ENCODE data around the gene C16orf95.
"Not testable (repeated sequence)": the region's sequence is repeated elsewhere in the genome, so short reads cannot be mapped to it uniquely, and the experiment has no call there.

C16orf95 gene, protein sequence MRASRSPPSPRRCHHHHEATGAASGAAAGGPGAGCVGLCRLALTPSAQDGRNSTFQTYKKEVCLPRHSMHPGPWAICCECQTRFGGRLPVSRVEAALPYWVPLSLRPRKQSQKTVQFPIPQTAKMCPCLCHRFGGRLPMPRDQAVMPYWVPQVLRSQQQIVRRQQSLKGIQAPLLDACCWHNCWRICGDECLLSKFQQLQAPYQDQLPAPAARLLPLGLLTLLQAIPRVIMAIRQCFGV

DNA sequence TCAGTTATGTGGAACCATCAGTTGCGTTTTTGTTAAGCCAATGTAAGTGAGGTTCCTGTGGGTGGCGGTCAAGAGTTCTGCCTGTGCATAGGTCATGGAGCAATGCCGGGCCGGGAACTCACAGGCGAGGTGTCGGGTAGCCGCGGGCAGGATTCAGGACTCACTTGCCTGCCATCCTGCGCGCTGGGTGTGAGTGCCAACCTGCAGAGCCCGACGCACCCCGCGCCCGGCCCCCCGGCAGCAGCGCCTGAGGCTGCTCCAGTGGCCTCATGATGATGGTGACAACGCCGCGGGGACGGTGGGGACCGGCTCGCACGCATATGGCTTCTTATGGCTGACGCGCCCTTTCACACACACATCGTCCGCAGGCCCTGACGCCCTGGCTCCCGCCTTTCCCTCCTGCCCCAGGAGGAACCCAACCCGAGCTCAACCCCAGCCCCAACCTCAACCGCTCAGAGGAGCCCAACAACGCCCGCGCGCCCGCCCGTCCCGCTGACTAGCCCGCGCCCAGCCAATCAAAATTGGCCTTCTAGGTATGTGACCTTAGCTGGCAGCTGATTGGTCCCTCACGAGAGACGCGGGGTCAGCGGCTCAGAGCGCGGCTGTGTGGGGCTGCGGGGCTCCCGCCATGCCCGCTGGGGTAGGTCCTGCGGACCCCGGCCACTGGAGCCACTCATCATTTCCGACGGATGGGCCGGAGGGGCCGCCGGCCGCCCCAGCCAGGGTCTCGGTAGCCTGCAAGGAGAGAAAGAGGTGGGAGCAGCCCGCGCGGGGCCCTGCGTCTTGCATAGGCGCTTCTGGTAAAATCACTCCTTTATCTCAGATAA is at the start of gene C16orf95:
Gene C16orf95, minus strand, starts transcription at position 470 of the 827 bp plus-strand sequence. Its CDS starts 150 bp downstream, at position 320.
- no peaks in the 10 kb centered on the region for H3K36me3 Mint-ChIP-seq
- H3K9me3 Mint-ChIP-seq (ENCODE audit: low read depth) = no peaks in the 10 kb centered on the region
- H3K27me3 Mint-ChIP-seq = no peaks in the 10 kb centered on the region
- H3K4me1 Mint-ChIP-seq (ENCODE audit: low read depth) = peaks cover 11% of the 10 kb centered on the region
- peak within 1 kb of the TSS; percentile 97 for H3K4me3 Mint-ChIP-seq
- peak within 1 kb of the TSS; percentile 96 for H3K27ac Mint-ChIP-seq

DNA sequence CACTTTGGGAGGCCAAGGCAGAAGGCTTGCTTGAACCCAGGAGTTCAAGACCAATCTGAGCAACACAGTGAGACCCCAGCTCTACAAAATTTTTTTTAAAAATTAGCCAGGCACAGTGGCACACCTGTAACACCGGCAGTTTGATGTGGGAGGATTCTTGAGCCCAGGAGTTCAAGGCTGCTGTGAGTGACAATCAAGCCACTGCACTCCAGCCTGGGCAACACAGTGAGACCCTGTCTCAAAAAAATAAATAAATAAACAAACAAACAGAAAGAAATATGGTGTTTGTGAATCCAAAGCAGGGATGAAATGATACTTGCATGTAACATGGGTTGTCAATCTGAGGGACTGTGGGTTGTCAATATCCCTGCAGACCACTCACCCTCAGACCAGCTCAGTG is 49.7 kb upstream of the C16orf95 start:
- no peaks in the 10 kb centered on the region for H3K9me3 Mint-ChIP-seq (ENCODE audit: low read depth)
- H3K27ac Mint-ChIP-seq = no peak overlapping the region
- peaks cover 50% of the 10 kb centered on the region for H3K4me1 Mint-ChIP-seq (ENCODE audit: low read depth)
- peaks cover 5% of the 10 kb centered on the region for H3K36me3 Mint-ChIP-seq
- no peaks in the 10 kb centered on the region for H3K27me3 Mint-ChIP-seq
- no peak overlapping the region for H3K4me3 Mint-ChIP-seq

DNA sequence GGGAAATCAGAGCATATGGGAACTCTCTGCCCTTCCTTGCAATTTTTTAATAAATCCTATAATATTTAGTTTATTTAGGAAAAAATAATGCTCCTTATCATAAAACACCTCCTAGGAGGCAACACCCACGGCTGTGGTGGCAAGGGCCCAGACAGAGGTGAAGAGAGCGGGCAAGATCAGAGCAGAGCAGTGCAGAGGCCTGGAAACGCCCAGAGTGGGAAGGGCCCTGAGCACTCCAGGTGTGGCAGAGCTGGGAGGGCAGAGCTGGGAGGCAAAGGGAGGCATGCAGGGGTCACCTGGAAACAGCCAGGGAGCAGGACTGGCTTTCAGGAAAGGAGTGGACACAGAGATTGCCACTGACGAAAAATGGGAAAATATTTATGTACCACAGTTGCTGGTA is 49.1 kb upstream of the C16orf95 start:
- Mint-ChIP-seq H3K36me3 (peaks cover 5% of the 10 kb centered on the region), H3K9me3 (ENCODE audit: low read depth) (no peaks in the 10 kb centered on the region), H3K27ac (no peak overlapping the region), H3K27me3 (no peaks in the 10 kb centered on the region), H3K4me1 (ENCODE audit: low read depth) (peaks cover 45% of the 10 kb centered on the region), H3K4me3 (no peak overlapping the region)

- H3K27ac Mint-ChIP-seq = no peak overlapping the region
- H3K4me3 Mint-ChIP-seq = no peak overlapping the region
- peaks cover 42% of the 10 kb centered on the region for H3K4me1 Mint-ChIP-seq (ENCODE audit: low read depth)
- H3K27me3 Mint-ChIP-seq = no peaks in the 10 kb centered on the region
- H3K9me3 Mint-ChIP-seq (ENCODE audit: low read depth) = no peaks in the 10 kb centered on the region
- peaks cover 5% of the 10 kb centered on the region for H3K36me3 Mint-ChIP-seq
Measured at GRCh38 chr16:87365021-87365713, 48.0 kb upstream of the C16orf95 start.

DNA sequence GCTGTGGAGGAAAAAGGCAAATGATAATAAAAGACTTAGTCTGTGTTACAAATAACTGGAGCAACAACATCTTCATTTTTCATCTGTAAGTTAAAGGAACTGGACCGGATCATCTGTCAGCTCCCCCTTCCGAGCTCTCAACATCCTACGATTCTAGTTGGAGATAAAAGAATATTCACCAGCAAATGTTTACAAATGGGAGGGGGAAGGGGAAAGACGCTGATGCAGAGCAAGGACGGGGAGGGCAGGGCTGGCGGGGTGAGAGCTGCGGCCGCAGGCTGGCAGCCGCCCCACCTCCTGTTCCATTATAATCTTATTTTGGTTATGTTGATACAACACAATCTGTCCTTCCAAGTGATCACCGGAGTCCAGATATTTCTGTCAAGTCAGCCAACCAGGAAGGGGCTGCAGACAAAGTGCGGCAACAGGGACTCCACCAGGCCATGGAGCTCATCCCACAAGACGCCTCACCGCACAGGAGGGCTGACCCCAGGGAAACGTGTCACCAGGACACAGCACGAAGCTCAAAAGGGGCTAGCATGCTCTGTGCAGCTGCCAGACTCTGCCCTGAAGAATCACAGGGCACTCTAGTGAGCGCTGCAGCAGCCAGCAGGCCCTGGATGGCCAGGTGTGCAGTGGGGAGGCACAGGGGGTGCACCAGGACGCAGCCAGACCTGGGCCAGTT is 46.7 kb upstream of the C16orf95 start:
- no peak overlapping the region for H3K4me3 Mint-ChIP-seq
- H3K4me1 Mint-ChIP-seq (ENCODE audit: low read depth) = peaks cover 37% of the 10 kb centered on the region
- H3K36me3 Mint-ChIP-seq = peaks cover 5% of the 10 kb centered on the region
- no peak overlapping the region for H3K27ac Mint-ChIP-seq
- H3K27me3 Mint-ChIP-seq = no peaks in the 10 kb centered on the region
- no peaks in the 10 kb centered on the region for H3K9me3 Mint-ChIP-seq (ENCODE audit: low read depth)

- H3K27ac Mint-ChIP-seq; H3K9me3 Mint-ChIP-seq (ENCODE audit: low read depth); H3K4me3 Mint-ChIP-seq; H3K36me3 Mint-ChIP-seq; H3K27me3 Mint-ChIP-seq: not testable (repeated sequence)
- peaks cover 29% of the 10 kb centered on the region for H3K4me1 Mint-ChIP-seq (ENCODE audit: low read depth)
Measured at GRCh38 chr16:87362828-87363559, 45.8 kb upstream of the C16orf95 start.

- H3K9me3 Mint-ChIP-seq (ENCODE audit: low read depth) = no peaks in the 10 kb centered on the region
- peaks cover 24% of the 10 kb centered on the region for H3K4me1 Mint-ChIP-seq (ENCODE audit: low read depth)
- peaks cover 5% of the 10 kb centered on the region for H3K36me3 Mint-ChIP-seq
- H3K4me3 Mint-ChIP-seq = no peak overlapping the region
- H3K27me3 Mint-ChIP-seq = no peaks in the 10 kb centered on the region
- no peak overlapping the region for H3K27ac Mint-ChIP-seq
Measured at GRCh38 chr16:87361916-87362619, 44.9 kb upstream of the C16orf95 start.

GRCh38 chr16:87360862-87361610 is 43.8 kb upstream of the C16orf95 start:
- peaks cover 5% of the 10 kb centered on the region for H3K36me3 Mint-ChIP-seq
- no peaks in the 10 kb centered on the region for H3K9me3 Mint-ChIP-seq (ENCODE audit: low read depth)
- peaks cover 20% of the 10 kb centered on the region for H3K4me1 Mint-ChIP-seq (ENCODE audit: low read depth)
- H3K4me3 Mint-ChIP-seq = no peak overlapping the region
- no peaks in the 10 kb centered on the region for H3K27me3 Mint-ChIP-seq
- H3K27ac Mint-ChIP-seq = no peak overlapping the region

DNA sequence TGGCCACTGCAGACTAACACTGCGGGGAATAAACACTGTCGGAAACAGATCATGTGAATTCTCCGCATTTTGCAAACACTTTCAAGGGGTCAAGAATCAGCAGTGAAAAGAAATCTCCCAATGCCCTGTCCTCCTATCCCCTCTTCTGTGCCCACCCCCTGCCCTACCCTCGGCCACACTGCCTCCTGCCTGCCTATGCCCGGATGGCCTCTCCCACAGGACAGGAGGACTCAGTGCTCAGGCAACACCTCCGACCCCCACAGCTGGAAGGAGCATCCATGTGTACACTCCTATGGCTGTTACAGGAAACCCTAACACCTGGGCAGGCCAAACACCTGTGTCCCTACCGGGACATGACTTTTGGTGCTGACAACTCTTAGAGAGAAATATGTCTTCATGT is 41.9 kb upstream of the C16orf95 start:
- Mint-ChIP-seq H3K4me1 (ENCODE audit: low read depth) (peaks cover 7% of the 10 kb centered on the region), H3K36me3 (peaks cover 5% of the 10 kb centered on the region), H3K4me3 (no peak overlapping the region), H3K9me3 (ENCODE audit: low read depth) (no peaks in the 10 kb centered on the region), H3K27me3 (no peaks in the 10 kb centered on the region), H3K27ac (no peak overlapping the region)

GRCh38 chr16:87358696-87359095 is 41.5 kb upstream of the C16orf95 start:
- H3K27me3 Mint-ChIP-seq = no peaks in the 10 kb centered on the region
- H3K36me3 Mint-ChIP-seq = peaks cover 5% of the 10 kb centered on the region
- no peak overlapping the region for H3K4me3 Mint-ChIP-seq
- H3K4me1 Mint-ChIP-seq (ENCODE audit: low read depth) = peaks cover 5% of the 10 kb centered on the region
- no peak overlapping the region for H3K27ac Mint-ChIP-seq
- H3K9me3 Mint-ChIP-seq (ENCODE audit: low read depth) = no peaks in the 10 kb centered on the region

- Mint-ChIP-seq H3K4me1 (ENCODE audit: low read depth) (peaks cover under 1% of the 10 kb centered on the region), H3K27me3 (no peaks in the 10 kb centered on the region), H3K9me3 (ENCODE audit: low read depth) (no peaks in the 10 kb centered on the region), H3K36me3 (peaks cover under 1% of the 10 kb centered on the region), H3K27ac (no peak overlapping the region), H3K4me3 (no peak overlapping the region)
Measured at GRCh38 chr16:87358250-87358649, 41.1 kb upstream of the C16orf95 start.

GRCh38 chr16:87356491-87356853 is 39.3 kb upstream of the C16orf95 start:
- Mint-ChIP-seq H3K9me3 (ENCODE audit: low read depth) (no peaks in the 10 kb centered on the region), H3K4me3 (no peak overlapping the region), H3K27me3 (no peaks in the 10 kb centered on the region), H3K4me1 (ENCODE audit: low read depth) (no peaks in the 10 kb centered on the region), H3K27ac (no peak overlapping the region), H3K36me3 (no peaks in the 10 kb centered on the region)

DNA sequence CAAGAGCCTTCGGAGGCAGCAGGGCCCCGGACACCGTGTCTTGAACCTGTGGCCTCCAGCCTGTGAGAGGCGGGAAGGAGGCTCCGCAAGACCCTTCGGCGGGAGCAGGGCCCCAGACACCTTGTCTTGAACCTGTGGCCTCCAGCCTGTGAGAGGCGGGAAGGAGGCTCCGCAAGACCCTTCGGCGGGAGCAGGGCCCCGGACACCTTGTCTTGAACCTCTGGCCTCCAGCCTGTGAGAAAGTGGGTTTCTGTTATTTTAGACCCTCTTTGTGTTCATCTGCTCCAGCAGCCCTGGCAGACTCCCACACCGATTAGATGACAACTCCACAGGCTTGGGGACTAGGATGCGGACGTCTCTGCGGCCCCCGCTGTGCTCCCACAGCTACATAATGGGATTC is 36.4 kb upstream of the C16orf95 start:
- Mint-ChIP-seq H3K27ac (no peak overlapping the region), H3K4me3 (no peak overlapping the region), H3K9me3 (ENCODE audit: low read depth) (no peaks in the 10 kb centered on the region), H3K36me3 (no peaks in the 10 kb centered on the region), H3K4me1 (ENCODE audit: low read depth) (peaks cover 6% of the 10 kb centered on the region), H3K27me3 (no peaks in the 10 kb centered on the region)
